OCI-LY1 (cell line): ENCODE results near the gene WAS.
"Not testable (repeated sequence)": the region's sequence is repeated elsewhere in the genome, so short reads cannot be mapped to it uniquely, and the experiment has no call there.

Source experiments
- H2AFZ ChIP-seq: fragments of 200-600 bp; sonication (generic), shearing (Covaris generic); 2 replicates; pipeline ENCODE4 v1.6.0; 2014; ENCODE audit warnings: antibody characterized with exemption, mild to moderate bottlenecking, low read length
- H3F3A ChIP-seq: fragments of 200-600 bp; sonication (generic), shearing (Covaris generic); 2 replicates; pipeline ENCODE4 v1.6.0; 2014; ENCODE audit warnings: mild to moderate bottlenecking, antibody characterized with exemption, low read length, moderate library complexity; ENCODE audit not compliant: insufficient read depth
- H3K27ac ChIP-seq: fragments of 200-600 bp; sonication (generic); 2 replicates; pipeline ENCODE4 v1.5.1; 2014; ENCODE audit warnings: low read length, mixed run types, mild to moderate bottlenecking, low read depth; ENCODE audit not compliant: poor library complexity, severe bottlenecking
- H3K27me3 ChIP-seq: fragments of 200-600 bp; sonication (generic); 2 replicates; pipeline ENCODE4 v1.6.0; 2014; ENCODE audit warnings: antibody characterized with exemption, mild to moderate bottlenecking, low read length, moderate library complexity; ENCODE audit not compliant: insufficient read depth
- H3K36me3 ChIP-seq: fragments of 200-600 bp; sonication (generic); 2 replicates; pipeline ENCODE4 v1.6.1; 2014; ENCODE audit warnings: mild to moderate bottlenecking, antibody characterized with exemption, low read length, moderate library complexity, mixed read lengths; ENCODE audit not compliant: insufficient read depth
- H3K4me1 ChIP-seq: fragments of 200-600 bp; sonication (generic); 2 replicates; pipeline ENCODE4 v1.5.1; 2014; ENCODE audit warnings: mild to moderate bottlenecking, low read length, moderate library complexity; ENCODE audit not compliant: insufficient read depth, severe bottlenecking
- H3K4me2 ChIP-seq: fragments of 200-600 bp; sonication (generic), shearing (Covaris generic); 2 replicates; pipeline ENCODE4 v1.6.1; 2014; ENCODE audit warnings: low read length
- H3K4me3 ChIP-seq: fragments of 200-600 bp; sonication (generic); 2 replicates; pipeline ENCODE4 v1.5.1; 2014; ENCODE audit warnings: low read length, low read depth, mild to moderate bottlenecking, mixed read lengths; ENCODE audit not compliant: poor library complexity, severe bottlenecking
- H3K79me2 ChIP-seq: fragments of 200-600 bp; shearing (Covaris generic); 2 replicates; pipeline ENCODE4 v1.6.1; 2016; ENCODE audit warnings: mixed run types, low read length, mixed read lengths; ENCODE audit not compliant: insufficient read depth
- H3K9ac ChIP-seq: fragments of 200-600 bp; sonication (generic), shearing (Covaris generic); 2 replicates; pipeline ENCODE4 v1.6.1; 2014; ENCODE audit warnings: mild to moderate bottlenecking, low read length, mixed read lengths
- H3K9me2 ChIP-seq: fragments of 200-600 bp; sonication (generic), shearing (Covaris generic); 2 replicates; pipeline ENCODE4 v1.6.1; 2014; ENCODE audit warnings: low read depth, mild to moderate bottlenecking, low read length, mixed read lengths
- H3K9me3 ChIP-seq: fragments of 200-600 bp; shearing (Covaris generic); 2 replicates; pipeline ENCODE4 v1.6.1; 2014; ENCODE audit warnings: low read length, mixed read lengths
- H4K20me1 ChIP-seq: fragments of 200-600 bp; sonication (generic), shearing (Covaris generic); 2 replicates; pipeline ENCODE4 v1.6.0; 2016; ENCODE audit warnings: mild to moderate bottlenecking, low read length; ENCODE audit not compliant: insufficient read depth
- CTCF ChIP-seq: fragments of 200-600 bp; sonication (generic), shearing (Covaris generic); IDR thresholded peaks from 2 replicates; pipeline ENCODE4 v1.5.1; 2017; ENCODE audit warnings: mild to moderate bottlenecking, antibody characterized with exemption, low read length, moderate library complexity, mixed read lengths
- EZH2 ChIP-seq: fragments of 200-600 bp; sonication (generic), shearing (Covaris generic); IDR thresholded peaks from 2 replicates; pipeline ENCODE4 v1.8.0; 2017; ENCODE audit warnings: borderline replicate concordance, mixed run types, mild to moderate bottlenecking, antibody characterized with exemption, low read length, moderate library complexity, mixed read lengths

The WAS gene

DNA sequence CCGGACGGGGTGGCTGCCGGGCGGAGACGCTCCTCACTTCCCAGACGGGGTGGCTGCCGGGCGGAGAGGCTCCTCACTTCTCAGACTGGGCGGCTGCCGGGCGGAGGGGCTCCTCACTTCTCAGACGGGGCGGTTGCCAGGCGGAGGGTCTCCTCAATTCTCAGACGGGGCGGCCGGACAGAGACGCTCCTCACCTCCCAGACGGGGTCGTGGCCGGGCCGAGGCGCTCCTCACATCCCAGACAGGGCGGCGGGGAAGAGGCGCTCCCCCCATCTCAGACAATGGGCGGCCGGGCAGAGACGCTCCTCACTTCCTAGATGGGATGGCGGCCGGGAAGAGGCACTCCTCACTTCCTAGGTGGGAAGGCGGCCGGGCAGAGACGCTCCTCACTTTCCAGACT, 23.9 kb upstream of the WAS start:
- H3K4me1 ChIP-seq, result peaks cover 20% of the 10 kb centered on the region
- not testable (repeated sequence) for H3K9ac ChIP-seq

DNA sequence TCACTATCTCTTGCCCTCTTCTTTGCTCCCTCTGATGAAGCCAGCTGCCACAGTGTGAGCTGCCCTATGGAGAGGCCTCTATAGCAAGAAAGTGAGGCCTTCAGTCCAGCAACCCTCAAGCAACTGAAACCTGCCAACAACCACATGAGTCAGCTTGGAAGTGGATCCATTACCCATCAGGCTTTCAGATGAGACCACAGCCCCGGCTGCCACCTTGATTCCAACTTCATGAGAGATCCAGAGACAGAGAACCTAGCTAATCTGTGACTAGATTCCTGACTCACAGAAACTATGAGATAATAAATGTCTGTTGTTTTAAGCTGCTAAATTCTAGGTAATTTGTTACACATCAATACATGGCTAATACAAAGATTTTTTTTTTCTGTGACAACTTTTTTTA, 20.4 kb upstream of the WAS start:
- no peaks in the 10 kb centered on the region for H4K20me1 ChIP-seq
- TF ChIP-seq CTCF, result no peak

More for the DNA sequence above, 23.9 kb upstream of the WAS start:
- H3K4me2 ChIP-seq, H3K27ac ChIP-seq, H3K27me3 ChIP-seq, H3K36me3 ChIP-seq, H3K9me3 ChIP-seq, H2AFZ ChIP-seq, H3K79me2 ChIP-seq, H3K9me2 ChIP-seq, H3K4me3 ChIP-seq, H3F3A ChIP-seq, H4K20me1 ChIP-seq: not testable (repeated sequence)

GRCh38 chrX:48664156-48664555, 19.4 kb upstream of the WAS start:
- TF ChIP-seq EZH2, result no peak
- no peak overlapping the region for H3K27ac ChIP-seq
- H3K36me3 ChIP-seq, result no peaks in the 10 kb centered on the region
- H2AFZ ChIP-seq, result no peak overlapping the region
- H3K79me2 ChIP-seq, result no peaks in the 10 kb centered on the region
- H3K9me2 ChIP-seq, result no peaks in the 10 kb centered on the region
- no peaks in the 10 kb centered on the region for H3F3A ChIP-seq
- no peaks in the 10 kb centered on the region for H4K20me1 ChIP-seq
- H3K4me3 ChIP-seq, result no peak overlapping the region
- H3K9me3 ChIP-seq, result no peaks in the 10 kb centered on the region
- no peak overlapping the region for H3K4me2 ChIP-seq
- no peak overlapping the region for H3K9ac ChIP-seq
- no peaks in the 10 kb centered on the region for H3K27me3 ChIP-seq
- peaks cover 11% of the 10 kb centered on the region for H3K4me1 ChIP-seq

More for the DNA sequence above, 20.4 kb upstream of the WAS start:
- Histone ChIP-seq H3K4me3 (no peak overlapping the region), H3F3A (no peaks in the 10 kb centered on the region), H3K9me2 (no peaks in the 10 kb centered on the region), H3K9ac (no peak overlapping the region), H3K36me3 (no peaks in the 10 kb centered on the region), H2AFZ (no peak overlapping the region), H3K9me3 (no peaks in the 10 kb centered on the region), H3K27me3 (no peaks in the 10 kb centered on the region), H3K4me1 (peaks cover 11% of the 10 kb centered on the region), H3K27ac (no peak overlapping the region), H3K4me2 (no peak overlapping the region), H3K79me2 (no peaks in the 10 kb centered on the region)

- H3K27ac ChIP-seq, result no peak overlapping the region
- no peak overlapping the region for H3K4me3 ChIP-seq
- peaks cover 12% of the 10 kb centered on the region for H3K4me1 ChIP-seq
- H2AFZ ChIP-seq, result no peak overlapping the region
- no peak for TF ChIP-seq CTCF
- TF ChIP-seq EZH2, result no peak
- no peaks in the 10 kb centered on the region for H3K79me2 ChIP-seq
- H3K9ac ChIP-seq, result no peak overlapping the region
- H3K36me3 ChIP-seq, result no peaks in the 10 kb centered on the region
- H4K20me1 ChIP-seq, result no peaks in the 10 kb centered on the region
- H3K27me3 ChIP-seq, result no peaks in the 10 kb centered on the region
- no peaks in the 10 kb centered on the region for H3K9me3 ChIP-seq
- no peaks in the 10 kb centered on the region for H3K9me2 ChIP-seq
- no peak overlapping the region for H3K4me2 ChIP-seq
- no peaks in the 10 kb centered on the region for H3F3A ChIP-seq
These were observed 17.6 kb upstream of the WAS start for GRCh38 chrX:48665991-48666390.
